ENCODE data around the gene ID4.

ID4 gene

DNA sequence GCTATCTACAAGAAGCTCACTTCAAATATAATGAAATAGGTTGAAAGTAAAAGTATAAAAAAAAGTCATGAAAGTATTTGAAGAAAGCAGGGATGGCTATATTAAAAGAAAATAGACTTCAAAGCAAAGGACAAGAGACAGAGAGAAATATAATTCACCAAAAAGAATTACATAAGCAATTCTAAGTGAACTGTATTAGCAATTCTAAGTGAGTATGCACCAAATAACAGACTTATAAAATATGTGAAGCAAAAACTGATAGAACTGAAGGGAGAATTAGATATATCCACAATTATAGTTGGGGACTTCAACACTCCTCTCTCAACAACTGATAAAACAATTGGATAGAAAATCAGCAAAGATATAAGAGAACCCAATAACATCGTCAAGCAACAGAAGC, 38.8 kb upstream of the ID4 start:
- TF ChIP-seq, protein P1, sequence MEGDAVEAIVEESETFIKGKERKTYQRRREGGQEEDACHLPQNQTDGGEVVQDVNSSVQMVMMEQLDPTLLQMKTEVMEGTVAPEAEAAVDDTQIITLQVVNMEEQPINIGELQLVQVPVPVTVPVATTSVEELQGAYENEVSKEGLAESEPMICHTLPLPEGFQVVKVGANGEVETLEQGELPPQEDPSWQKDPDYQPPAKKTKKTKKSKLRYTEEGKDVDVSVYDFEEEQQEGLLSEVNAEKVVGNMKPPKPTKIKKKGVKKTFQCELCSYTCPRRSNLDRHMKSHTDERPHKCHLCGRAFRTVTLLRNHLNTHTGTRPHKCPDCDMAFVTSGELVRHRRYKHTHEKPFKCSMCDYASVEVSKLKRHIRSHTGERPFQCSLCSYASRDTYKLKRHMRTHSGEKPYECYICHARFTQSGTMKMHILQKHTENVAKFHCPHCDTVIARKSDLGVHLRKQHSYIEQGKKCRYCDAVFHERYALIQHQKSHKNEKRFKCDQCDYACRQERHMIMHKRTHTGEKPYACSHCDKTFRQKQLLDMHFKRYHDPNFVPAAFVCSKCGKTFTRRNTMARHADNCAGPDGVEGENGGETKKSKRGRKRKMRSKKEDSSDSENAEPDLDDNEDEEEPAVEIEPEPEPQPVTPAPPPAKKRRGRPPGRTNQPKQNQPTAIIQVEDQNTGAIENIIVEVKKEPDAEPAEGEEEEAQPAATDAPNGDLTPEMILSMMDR (IDR thresholded peaks at IDR 0.05; ENCODE audit: low read depth, low read length), result no peak
- no peak for DNase-seq (ENCODE audit: low read depth, low spot score)
- H3K4me3 ChIP-seq (ENCODE audit: low read depth, low read length), result no peak overlapping the region
- in situ Hi-C loops (cut with HindIII; ENCODE audit: low sequenced_read_pairs), result no loop called here

DNA sequence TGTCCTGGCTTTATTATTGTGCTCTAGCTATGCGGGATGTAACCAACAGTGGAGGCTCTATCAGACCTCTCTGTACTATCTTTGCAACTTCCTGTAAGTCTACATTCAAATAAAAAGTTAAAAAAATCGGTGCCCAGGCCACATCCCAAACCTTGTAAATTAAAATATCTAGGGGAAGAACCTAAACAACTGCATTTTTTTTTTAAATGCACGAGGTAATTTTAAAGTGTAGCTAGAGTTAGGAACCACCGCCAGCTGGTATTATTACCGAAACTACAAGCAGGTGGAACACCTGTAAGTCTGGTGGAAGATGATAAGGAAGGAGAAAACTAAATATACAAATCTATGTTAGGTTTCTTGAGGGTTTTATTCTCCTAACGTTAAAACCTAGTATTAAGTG, 34.5 kb upstream of the ID4 start:
- TF ChIP-seq, protein P1 (IDR thresholded peaks at IDR 0.05; ENCODE audit: low read depth, low read length), result no peak
- in situ Hi-C loops (cut with HindIII; ENCODE audit: low sequenced_read_pairs), result no loop called here
- no peak overlapping the region for H3K4me3 ChIP-seq (ENCODE audit: low read depth, low read length)
- DNase-seq (ENCODE audit: low read depth, low spot score), result no peak

DNA sequence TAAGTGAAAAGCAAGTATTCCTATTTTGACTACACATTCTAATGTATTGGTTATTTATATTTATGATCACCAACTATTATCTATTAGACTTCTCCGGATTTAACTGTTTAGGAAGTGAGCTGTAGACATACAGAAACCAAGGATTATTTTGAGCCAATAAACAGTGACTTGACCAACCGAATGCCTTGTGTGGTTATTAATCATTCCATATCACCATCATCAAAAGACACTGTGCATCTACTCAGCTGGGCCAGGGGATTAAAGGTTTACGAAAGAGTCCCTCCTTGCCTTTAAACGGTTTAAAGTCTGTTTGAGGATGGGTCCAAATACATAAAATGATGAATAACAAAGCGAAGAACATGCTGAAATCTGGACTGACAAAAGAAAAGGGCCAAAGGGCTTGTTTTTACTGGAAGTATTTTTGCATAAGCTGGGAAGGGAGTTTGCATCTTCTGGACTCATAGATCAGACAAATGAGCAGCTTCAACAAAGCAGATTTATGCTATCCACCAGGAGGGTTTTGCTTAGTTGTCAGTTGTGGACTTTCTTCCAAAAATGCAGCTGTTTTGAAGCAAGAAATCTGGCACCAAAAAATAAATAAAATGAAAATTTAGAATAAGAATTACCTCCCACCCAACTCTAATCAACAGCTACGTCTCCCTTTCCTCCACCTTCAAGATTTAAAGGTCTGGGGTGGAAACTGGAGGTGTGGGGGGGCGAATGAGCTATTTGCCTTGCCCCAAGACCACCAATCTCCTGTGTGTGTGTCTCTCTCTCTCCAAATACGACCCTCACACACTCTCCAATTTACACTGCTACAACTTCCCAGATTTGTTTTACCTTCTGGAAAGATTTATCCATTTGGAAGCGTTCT, 33.6 kb upstream of the ID4 start:
- in situ Hi-C loops (cut with HindIII; ENCODE audit: low sequenced_read_pairs), result no loop called here
- TF ChIP-seq, protein P1 (IDR thresholded peaks at IDR 0.05; ENCODE audit: low read depth, low read length), result no peak
- peak; percentile 37 for DNase-seq (ENCODE audit: low read depth, low spot score)
- H3K4me3 ChIP-seq (ENCODE audit: low read depth, low read length), result peak overlapping the region; percentile 70

DNA sequence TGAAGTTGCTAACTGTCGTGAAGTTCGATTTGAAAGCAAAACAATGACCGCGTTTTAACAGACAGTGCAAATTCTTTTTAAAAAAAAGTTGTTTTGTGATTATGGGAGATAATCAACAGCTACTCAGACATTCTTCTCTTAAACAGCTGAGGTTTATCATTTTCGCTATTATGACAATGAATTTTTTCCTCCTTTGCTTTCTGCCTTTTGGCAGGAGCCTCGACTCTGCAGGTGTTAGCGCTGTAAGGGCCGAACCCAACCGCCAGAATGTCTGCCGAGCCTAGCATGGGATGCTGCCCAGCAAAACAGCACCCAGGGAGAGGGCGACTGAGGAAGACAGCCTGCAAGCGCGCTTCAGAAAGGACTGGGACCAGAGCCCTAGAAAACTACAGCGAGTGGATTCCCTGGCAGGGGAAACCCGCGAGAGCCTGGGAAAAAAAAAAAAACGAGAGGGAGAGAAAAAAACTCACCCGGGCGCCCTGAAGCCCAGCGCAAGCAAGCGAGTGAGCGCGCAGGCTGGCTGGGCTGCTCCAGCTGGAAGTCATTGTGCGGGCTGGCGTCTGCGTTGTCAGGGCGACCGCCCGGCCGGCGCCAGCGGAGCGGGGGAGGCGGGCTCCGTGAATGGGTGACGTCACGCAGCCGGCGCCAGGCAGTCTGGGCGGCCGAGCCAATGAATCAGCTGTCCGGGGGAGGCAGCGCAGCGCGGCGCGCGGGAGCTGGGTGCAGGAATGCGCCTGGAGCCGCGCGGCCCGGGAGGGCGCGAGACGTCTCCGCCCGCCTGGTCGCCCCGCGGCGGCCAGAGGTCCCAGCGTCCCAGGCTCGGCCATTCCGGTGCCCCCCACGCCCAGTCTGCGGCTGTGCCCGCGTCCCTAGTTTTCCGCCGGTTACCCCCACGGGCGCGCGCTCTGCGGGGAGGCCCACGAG, 32.7 kb upstream of the ID4 start:
- in situ Hi-C loops (cut with HindIII; ENCODE audit: low sequenced_read_pairs), result no loop called here
- DNase-seq (ENCODE audit: low read depth, low spot score), result peak; percentile 98
- TF ChIP-seq, protein P1 (IDR thresholded peaks at IDR 0.05; ENCODE audit: low read depth, low read length), result no peak
- H3K4me3 ChIP-seq (ENCODE audit: low read depth, low read length), result peak overlapping the region; percentile 70

DNA sequence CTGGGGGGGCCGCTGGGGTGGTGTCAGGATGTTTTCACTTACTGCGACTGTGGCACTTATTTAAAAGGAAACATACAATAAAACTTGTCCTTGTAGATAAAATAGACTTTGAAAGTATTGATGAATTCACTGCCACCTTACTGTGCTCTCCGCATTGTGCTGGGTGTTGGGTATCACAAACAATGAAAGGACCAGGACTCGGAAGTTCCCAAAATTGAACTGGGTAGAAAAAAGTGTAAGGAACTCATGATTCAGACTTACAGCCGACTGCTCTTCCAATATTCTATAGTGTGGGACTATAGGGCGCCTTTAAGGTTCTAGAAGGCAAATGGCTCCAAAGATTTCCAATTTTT, 32.1 kb upstream of the ID4 start:
- peak overlapping the region; percentile 42 for H3K4me3 ChIP-seq (ENCODE audit: low read depth, low read length)
- in situ Hi-C loops (cut with HindIII; ENCODE audit: low sequenced_read_pairs), result no loop called here
- TF ChIP-seq, protein P1 (IDR thresholded peaks at IDR 0.05; ENCODE audit: low read depth, low read length), result no peak
- peak; percentile 46 for DNase-seq (ENCODE audit: low read depth, low spot score)

DNA sequence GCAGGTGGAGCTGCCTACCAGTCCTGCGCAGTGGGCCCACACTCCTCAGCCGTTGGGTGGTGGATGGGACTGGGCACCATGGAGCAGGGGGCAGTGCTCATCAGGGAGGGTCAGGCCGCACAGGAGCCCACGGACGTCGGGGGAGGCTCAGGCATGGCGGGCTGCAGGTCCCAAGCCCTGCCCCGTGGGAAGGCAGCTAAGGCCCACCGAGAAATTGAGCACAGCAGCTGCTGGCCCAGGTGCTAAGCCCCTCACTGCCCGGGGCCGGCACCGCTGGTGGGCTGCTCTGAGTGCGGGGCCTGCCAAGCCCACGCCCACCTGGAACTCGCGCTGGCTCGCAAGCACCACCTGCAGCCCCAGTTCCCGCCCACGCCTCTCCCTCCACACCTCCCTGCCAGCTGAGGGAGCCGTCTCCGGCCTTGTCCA, 30.2 kb upstream of the ID4 start:
- TF ChIP-seq, protein P1 (IDR thresholded peaks at IDR 0.05; ENCODE audit: low read depth, low read length), result no peak
- no peak for DNase-seq (ENCODE audit: low read depth, low spot score)
- H3K4me3 ChIP-seq (ENCODE audit: low read depth, low read length), result no peak overlapping the region
- in situ Hi-C loops (cut with HindIII; ENCODE audit: low sequenced_read_pairs), result no loop called here

All from astrocyte of the spinal cord (primary cell).